ENCODE data around the gene RASSF9.

GRCh38 chr12:85782711-85783110, 53.5 kb downstream of the RASSF9 start:
- TF ChIP-seq, protein P1, sequence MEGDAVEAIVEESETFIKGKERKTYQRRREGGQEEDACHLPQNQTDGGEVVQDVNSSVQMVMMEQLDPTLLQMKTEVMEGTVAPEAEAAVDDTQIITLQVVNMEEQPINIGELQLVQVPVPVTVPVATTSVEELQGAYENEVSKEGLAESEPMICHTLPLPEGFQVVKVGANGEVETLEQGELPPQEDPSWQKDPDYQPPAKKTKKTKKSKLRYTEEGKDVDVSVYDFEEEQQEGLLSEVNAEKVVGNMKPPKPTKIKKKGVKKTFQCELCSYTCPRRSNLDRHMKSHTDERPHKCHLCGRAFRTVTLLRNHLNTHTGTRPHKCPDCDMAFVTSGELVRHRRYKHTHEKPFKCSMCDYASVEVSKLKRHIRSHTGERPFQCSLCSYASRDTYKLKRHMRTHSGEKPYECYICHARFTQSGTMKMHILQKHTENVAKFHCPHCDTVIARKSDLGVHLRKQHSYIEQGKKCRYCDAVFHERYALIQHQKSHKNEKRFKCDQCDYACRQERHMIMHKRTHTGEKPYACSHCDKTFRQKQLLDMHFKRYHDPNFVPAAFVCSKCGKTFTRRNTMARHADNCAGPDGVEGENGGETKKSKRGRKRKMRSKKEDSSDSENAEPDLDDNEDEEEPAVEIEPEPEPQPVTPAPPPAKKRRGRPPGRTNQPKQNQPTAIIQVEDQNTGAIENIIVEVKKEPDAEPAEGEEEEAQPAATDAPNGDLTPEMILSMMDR (IDR thresholded peaks at IDR 0.05), result no peak
- no peak for TF ChIP-seq POLR2A (IDR thresholded peaks at IDR 0.05)

Data from uterus (tissue), 2 donors.